WI38 (cell line): Measurements from ENCODE around the gene SH3TC2.
"Not testable (repeated sequence)": the region's sequence is repeated elsewhere in the genome, so short reads cannot be mapped to it uniquely, and the experiment has no call there.

ENCODE experiments used
- H3K4me3 ChIP-seq: 2 replicates; pipeline ENCODE4 v1.5.1; 2011; ENCODE audit warnings: low read depth, mild to moderate bottlenecking, control low read depth, low read length
- CTCF ChIP-seq: IDR thresholded peaks from 2 replicates; pipeline ENCODE4 v1.5.1; 2012; ENCODE audit warnings: low read depth, mild to moderate bottlenecking, control low read depth, low read length

Gene SH3TC2

GRCh38 chr5:149089796-149090195 lies 26.9 kb upstream of the SH3TC2 start:
- TF ChIP-seq CTCF = no peak
- H3K4me3 ChIP-seq = no peak overlapping the region

GRCh38 chr5:149088686-149089085 lies 25.8 kb upstream of the SH3TC2 start:
- TF ChIP-seq CTCF = no peak
- H3K4me3 ChIP-seq = no peak overlapping the region

GRCh38 chr5:149083846-149084245 lies 21.0 kb upstream of the SH3TC2 start:
- no peak overlapping the region for H3K4me3 ChIP-seq
- no peak for TF ChIP-seq CTCF

DNA sequence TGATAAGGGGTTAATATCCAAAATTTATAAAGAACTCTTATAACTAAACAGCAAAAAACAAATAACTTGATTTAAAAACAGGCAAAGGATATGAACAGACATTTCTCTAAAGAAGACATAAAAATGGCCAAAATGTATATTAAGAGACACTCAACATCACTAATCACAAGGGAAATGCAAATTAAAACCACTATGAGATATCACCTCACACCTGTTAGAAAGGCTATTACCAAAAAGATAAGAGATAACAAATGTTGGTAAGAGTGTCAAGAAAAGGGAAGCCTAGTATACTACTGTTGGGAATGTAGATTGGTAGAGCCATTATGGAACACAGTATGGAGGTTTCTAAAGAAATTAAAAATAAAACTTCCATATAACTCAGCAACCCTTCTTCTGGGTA lies 19.4 kb upstream of the SH3TC2 start:
- no peak for TF ChIP-seq CTCF
- H3K4me3 ChIP-seq = no peak overlapping the region

- H3K4me3 ChIP-seq = no peak overlapping the region
- no peak for TF ChIP-seq CTCF
Observed at GRCh38 chr5:149080294-149080693, 17.4 kb upstream of the SH3TC2 start.

GRCh38 chr5:149079883-149080282 lies 17.0 kb upstream of the SH3TC2 start:
- TF ChIP-seq CTCF = no peak
- no peak overlapping the region for H3K4me3 ChIP-seq

- H3K4me3 ChIP-seq = not testable (repeated sequence)
Observed at GRCh38 chr5:149074071-149074470, 11.2 kb upstream of the SH3TC2 start.

GRCh38 chr5:149073213-149073612 lies 10.4 kb upstream of the SH3TC2 start:
- TF ChIP-seq CTCF = no peak
- no peak overlapping the region for H3K4me3 ChIP-seq
